Measurements from ENCODE around the gene RUVBL1.

RUVBL1 gene

DNA sequence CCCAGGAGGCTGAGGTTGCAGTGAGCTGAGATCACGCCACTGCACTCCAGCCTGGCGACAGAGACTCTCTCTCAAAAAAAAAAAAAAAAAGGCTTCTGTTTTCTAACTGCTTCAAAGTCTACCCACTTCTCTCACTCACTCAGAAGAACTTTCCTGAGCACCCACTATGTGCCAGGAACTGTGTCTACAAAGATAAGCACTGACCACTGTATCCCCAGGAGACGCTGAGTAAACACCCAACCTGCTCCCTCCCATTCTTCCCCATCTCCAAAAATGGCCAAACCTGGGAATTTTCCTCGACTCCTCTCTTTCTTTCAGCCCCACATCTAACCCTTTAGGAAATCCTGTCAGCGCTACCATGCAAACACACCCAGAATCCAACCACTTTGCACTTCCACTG lies 12.5 kb downstream of the RUVBL1 start:
- Histone ChIP-seq H3K4me3 (replicated peaks; ENCODE audit: insufficient read depth, low read length) (no peak overlapping the region), H3K27me3 (ENCODE audit: insufficient read depth, poor library complexity, severe bottlenecking) (no peaks in the 10 kb centered on the region)
- TF ChIP-seq POLR2AphosphoS5 (IDR thresholded peaks at IDR 0.05; ENCODE audit: low read depth) (no peak), CTCF (IDR thresholded peaks at IDR 0.05; ENCODE audit: insufficient read depth, low read length) (no peak), SPI1 (IDR thresholded peaks at IDR 0.05; ENCODE audit: borderline replicate concordance, low read depth) (no peak), REST (IDR thresholded peaks at IDR 0.05; ENCODE audit: insufficient replicate concordance, low read depth) (no peak), GABPA (IDR thresholded peaks at IDR 0.05; ENCODE audit: low read depth) (no peak)

GRCh38 chr3:128107834-128108233 lies 15.8 kb downstream of the RUVBL1 start:
- no peak overlapping the region for H3K4me3 ChIP-seq (replicated peaks; ENCODE audit: insufficient read depth, low read length)
- no peak for TF ChIP-seq CTCF (IDR thresholded peaks at IDR 0.05; ENCODE audit: insufficient read depth, low read length)
- TF ChIP-seq SPI1 (IDR thresholded peaks at IDR 0.05; ENCODE audit: borderline replicate concordance, low read depth) = no peak
- no peak for TF ChIP-seq REST (IDR thresholded peaks at IDR 0.05; ENCODE audit: insufficient replicate concordance, low read depth)
- TF ChIP-seq GABPA (IDR thresholded peaks at IDR 0.05; ENCODE audit: low read depth) = no peak
- TF ChIP-seq POLR2AphosphoS5 (IDR thresholded peaks at IDR 0.05; ENCODE audit: low read depth) = no peak
- DNase-seq (ENCODE audit: low read depth in 1 of 2, low spot score in 1 of 2) = no peak
- no peaks in the 10 kb centered on the region for H3K27me3 ChIP-seq (ENCODE audit: insufficient read depth, poor library complexity, severe bottlenecking)
- H3K27ac ChIP-seq (replicated peaks) = no peak overlapping the region

More for the DNA sequence above, 12.5 kb downstream of the RUVBL1 start:
- H3K27ac ChIP-seq (replicated peaks) = no peak overlapping the region
- no peak for DNase-seq (ENCODE audit: low read depth in 1 of 2, low spot score in 1 of 2)

- no peak overlapping the region for H3K4me3 ChIP-seq (replicated peaks; ENCODE audit: insufficient read depth, low read length)
- H3K27ac ChIP-seq (replicated peaks) = no peak overlapping the region
- no peak for TF ChIP-seq SPI1 (IDR thresholded peaks at IDR 0.05; ENCODE audit: borderline replicate concordance, low read depth)
- no peak for TF ChIP-seq POLR2AphosphoS5 (IDR thresholded peaks at IDR 0.05; ENCODE audit: low read depth)
- no peak for TF ChIP-seq REST (IDR thresholded peaks at IDR 0.05; ENCODE audit: insufficient replicate concordance, low read depth)
- no peak for TF ChIP-seq GABPA (IDR thresholded peaks at IDR 0.05; ENCODE audit: low read depth)
- TF ChIP-seq CTCF (IDR thresholded peaks at IDR 0.05; ENCODE audit: insufficient read depth, low read length) = no peak
- no peaks in the 10 kb centered on the region for H3K27me3 ChIP-seq (ENCODE audit: insufficient read depth, poor library complexity, severe bottlenecking)
- no peak for DNase-seq (ENCODE audit: low read depth in 1 of 2, low spot score in 1 of 2)
Observed at GRCh38 chr3:128103136-128103676, 20.4 kb downstream of the RUVBL1 start.
